ENCODE measurements around the gene ADCY5.

ADCY5 gene

GRCh38 chr3:123285479-123285878 is 163.4 kb downstream of the ADCY5 start:
- DNase-seq = no peak
- no peak for TF ChIP-seq CTCF (IDR thresholded peaks at IDR 0.05; ENCODE audit: borderline replicate concordance, extremely low read depth, low read length, poor library complexity, severe bottlenecking)
- no peak for TF ChIP-seq EZH2 (IDR thresholded peaks at IDR 0.05; ENCODE audit: borderline replicate concordance, low read depth, low read length, severe bottlenecking)
- Histone ChIP-seq H3K79me2 (ENCODE audit: insufficient read depth, low read length) (no peaks in the 10 kb centered on the region), H3K27me3 (ENCODE audit: insufficient read depth, low read length, poor library complexity) (no peaks in the 10 kb centered on the region), H3K4me1 (ENCODE audit: insufficient read depth, low read length) (no peaks in the 10 kb centered on the region), H3K4me3 (ENCODE audit: low read depth in 1 of 2, low read length in 2 of 2) (no peak overlapping the region), H3K27ac (ENCODE audit: low read length) (no peak overlapping the region), H2AFZ (ENCODE audit: low read depth, low read length) (no peak overlapping the region), H3K36me3 (ENCODE audit: insufficient read depth, low read length) (no peaks in the 10 kb centered on the region), H3K4me2 (ENCODE audit: insufficient read depth, low read length) (no peak overlapping the region), H3K9me3 (ENCODE audit: insufficient read depth, low read length, severe bottlenecking) (no peaks in the 10 kb centered on the region), H3K9ac (ENCODE audit: low read depth, low read length) (no peak overlapping the region), H4K20me1 (ENCODE audit: insufficient read depth, low read length) (peaks cover 20% of the 10 kb centered on the region)
- no peak for ATAC-seq (ENCODE audit: insufficient read depth, low read depth)

GRCh38 chr3:123285066-123285465 is 163.8 kb downstream of the ADCY5 start:
- no peaks in the 10 kb centered on the region for H3K9me3 ChIP-seq (ENCODE audit: insufficient read depth, low read length, severe bottlenecking)
- H3K27me3 ChIP-seq (ENCODE audit: insufficient read depth, low read length, poor library complexity) = no peaks in the 10 kb centered on the region
- no peak overlapping the region for H2AFZ ChIP-seq (ENCODE audit: low read depth, low read length)
- H3K4me1 ChIP-seq (ENCODE audit: insufficient read depth, low read length) = no peaks in the 10 kb centered on the region
- ATAC-seq (ENCODE audit: insufficient read depth, low read depth) = no peak
- H3K4me2 ChIP-seq (ENCODE audit: insufficient read depth, low read length) = no peak overlapping the region
- H4K20me1 ChIP-seq (ENCODE audit: insufficient read depth, low read length) = peaks cover 20% of the 10 kb centered on the region
- DNase-seq = no peak
- H3K79me2 ChIP-seq (ENCODE audit: insufficient read depth, low read length) = no peaks in the 10 kb centered on the region
- no peak overlapping the region for H3K27ac ChIP-seq (ENCODE audit: low read length)
- no peaks in the 10 kb centered on the region for H3K36me3 ChIP-seq (ENCODE audit: insufficient read depth, low read length)
- no peak for TF ChIP-seq CTCF (IDR thresholded peaks at IDR 0.05; ENCODE audit: borderline replicate concordance, extremely low read depth, low read length, poor library complexity, severe bottlenecking)
- TF ChIP-seq EZH2 (IDR thresholded peaks at IDR 0.05; ENCODE audit: borderline replicate concordance, low read depth, low read length, severe bottlenecking) = no peak
- H3K9ac ChIP-seq (ENCODE audit: low read depth, low read length) = no peak overlapping the region
- H3K4me3 ChIP-seq (ENCODE audit: low read depth in 1 of 2, low read length in 2 of 2) = no peak overlapping the region

GRCh38 chr3:123284399-123285010 is 164.4 kb downstream of the ADCY5 start:
- ATAC-seq (ENCODE audit: insufficient read depth, low read depth) (no peak), DNase-seq (no peak)
- Histone ChIP-seq H3K27ac (ENCODE audit: low read length) (no peak overlapping the region), H3K27me3 (ENCODE audit: insufficient read depth, low read length, poor library complexity) (no peaks in the 10 kb centered on the region), H3K4me2 (ENCODE audit: insufficient read depth, low read length) (no peak overlapping the region), H4K20me1 (ENCODE audit: insufficient read depth, low read length) (peaks cover 20% of the 10 kb centered on the region), H2AFZ (ENCODE audit: low read depth, low read length) (no peak overlapping the region), H3K79me2 (ENCODE audit: insufficient read depth, low read length) (no peaks in the 10 kb centered on the region), H3K9ac (ENCODE audit: low read depth, low read length) (no peak overlapping the region), H3K4me1 (ENCODE audit: insufficient read depth, low read length) (no peaks in the 10 kb centered on the region), H3K36me3 (ENCODE audit: insufficient read depth, low read length) (no peaks in the 10 kb centered on the region), H3K9me3 (ENCODE audit: insufficient read depth, low read length, severe bottlenecking) (no peaks in the 10 kb centered on the region), H3K4me3 (ENCODE audit: low read depth in 1 of 2, low read length in 2 of 2) (no peak overlapping the region)
- TF ChIP-seq CTCF (IDR thresholded peaks at IDR 0.05; ENCODE audit: borderline replicate concordance, extremely low read depth, low read length, poor library complexity, severe bottlenecking) (no peak), EZH2 (IDR thresholded peaks at IDR 0.05; ENCODE audit: borderline replicate concordance, low read depth, low read length, severe bottlenecking) (no peak)
